GM19025 (cell line): ENCODE data around the gene MYZAP.

Experiments
- ATAC-seq: cut with Tn5 transposase; IDR thresholded peaks from one replicate; pipeline ENCODE4 v1.9.1; 2021; ENCODE audit warnings: mild to moderate bottlenecking, low read depth, moderate library complexity; ENCODE audit not compliant: unreplicated experiment

MYZAP gene

GRCh38 chr15:57619746-57620145 lies 28.0 kb downstream of the MYZAP start:
- no peak for ATAC-seq

GRCh38 chr15:57624730-57625129 lies 33.0 kb downstream of the MYZAP start:
- ATAC-seq: no peak

GRCh38 chr15:57625703-57626448 lies 34.2 kb downstream of the MYZAP start:
- ATAC-seq: no peak

- ATAC-seq: no peak
These were observed 35.2 kb downstream of the MYZAP start for GRCh38 chr15:57626713-57627440.

GRCh38 chr15:57631386-57632110 lies 39.8 kb downstream of the MYZAP start:
- no peak for ATAC-seq

- ATAC-seq: no peak
These were observed 42.6 kb downstream of the MYZAP start for GRCh38 chr15:57634290-57634689.

- ATAC-seq: no peak
These were observed 43.7 kb downstream of the MYZAP start for GRCh38 chr15:57635300-57635909.

- ATAC-seq: no peak
These were observed 46.1 kb downstream of the MYZAP start for GRCh38 chr15:57637846-57638245.

GRCh38 chr15:57639306-57639705 lies 47.6 kb downstream of the MYZAP start:
- no peak for ATAC-seq

GRCh38 chr15:57640930-57641682 lies 49.4 kb downstream of the MYZAP start:
- no peak for ATAC-seq

- no peak for ATAC-seq
These were observed 52.1 kb downstream of the MYZAP start for GRCh38 chr15:57643826-57644225.

- ATAC-seq: no peak
These were observed 54.4 kb downstream of the MYZAP start for GRCh38 chr15:57646087-57646486.

GRCh38 chr15:57647071-57647790 lies 55.5 kb downstream of the MYZAP start:
- ATAC-seq: no peak

- ATAC-seq: no peak
These were observed 56.1 kb downstream of the MYZAP start for GRCh38 chr15:57647791-57648130.

- ATAC-seq: no peak
These were observed 57.4 kb downstream of the MYZAP start for GRCh38 chr15:57649138-57649537.

- no peak for ATAC-seq
These were observed 59.7 kb downstream of the MYZAP start for GRCh38 chr15:57651445-57651844.

- no peak for ATAC-seq
These were observed 60.8 kb downstream of the MYZAP start for GRCh38 chr15:57652481-57652880.

GRCh38 chr15:57654153-57654852 lies 62.6 kb downstream of the MYZAP start:
- ATAC-seq: no peak

GRCh38 chr15:57655053-57655452 lies 63.3 kb downstream of the MYZAP start:
- no peak for ATAC-seq
